Transverse colon (tissue), 4 donors: ENCODE data around the gene NRG2. TPM values are rescaled to one million over a fixed set of nuclear protein-coding genes. Genes with fewer than 3 reads are reported as not detected.

Source experiments
- DNase-seq: peaks from one replicate; pipeline ENCODE4 v3.0.0-alpha.2; 2019
- H3K27ac ChIP-seq, 4 donors: fragments of 200-600 bp; sonication (generic); 2 replicates each; pipeline ENCODE4 v1.5.1; 2016 to 2018; ENCODE audit warnings: inconsistent platforms in 4 of 4
- H3K27me3 ChIP-seq: fragments of 200-600 bp; sonication (generic); 2 replicates; pipeline ENCODE4 v1.5.1; 2017; ENCODE audit warnings: inconsistent platforms
- H3K36me3 ChIP-seq, 4 donors: fragments of 200-600 bp; sonication (generic); 2 replicates each; pipeline ENCODE4 v1.5.1; 2017 to 2019; ENCODE audit warnings: inconsistent platforms in 4 of 4
- H3K4me1 ChIP-seq, 4 donors: fragments of 200-600 bp; sonication (generic); 2 replicates each; pipeline ENCODE4 v1.5.1; 2017 to 2020; ENCODE audit warnings: inconsistent platforms in 4 of 4
- H3K4me3 ChIP-seq, 4 donors: fragments of 200-600 bp; sonication (generic); 1 replicate in 1 of 4; 2 replicates in 3 of 4; pipeline versions ENCODE4 v1.5.1 to v1.6.1; 2017 to 2019; ENCODE audit warnings: inconsistent platforms in 4 of 4
- H3K9me3 ChIP-seq, 2 donors: fragments of 200-600 bp; sonication (generic); 2 replicates each; pipeline ENCODE4 v1.5.1; 2017 to 2019; ENCODE audit warnings: inconsistent platforms in 2 of 2
- CTCF ChIP-seq, 5 experiments: fragments of 200-600 bp in 3 of 5; fragments of 450-650 bp in 2 of 5; sonication (generic) in 3 of 5; IDR thresholded peaks; 1 replicate in 2 of 5; 2 replicates in 3 of 5; pipeline ENCODE4 v1.5.1; 2016 to 2017; ENCODE audit warnings: antibody characterized with exemption in 5 of 5, inconsistent platforms in 3 of 5, mild to moderate bottlenecking in 2 of 5, moderate library complexity in 1 of 5
- EP300 ChIP-seq: sonication (generic); formaldehyde crosslinking; IDR thresholded peaks from one replicate; pipeline ENCODE4 v1.6.1; 2017; ENCODE audit warnings: antibody characterized with exemption, low read depth
- POLR2A ChIP-seq: fragments of 450-650 bp; IDR thresholded peaks from one replicate; pipeline ENCODE4 v1.6.1; 2016; ENCODE audit warnings: antibody characterized with exemption, mild to moderate bottlenecking, moderate library complexity
- POLR2AphosphoS5 ChIP-seq, 3 donors: sonication (generic); formaldehyde crosslinking; IDR thresholded peaks; one replicate each; pipeline ENCODE4 v1.6.1; 2016; ENCODE audit warnings: antibody characterized with exemption in 3 of 3
- WGBS, 2 donors: methylation state at CpG; one replicate each; pipeline ENCODE4 v1.1.5; 2018; ENCODE audit warnings: low coverage in 1 of 2; 5-methylcytosine and 5-hydroxymethylcytosine counted together
- in situ Hi-C, 4 donors: fragments of 200-750 bp; cut with MboI; loops; one replicate each; pipeline versions ENCODE4 v1.15.0 to v1.15.1; 2017; ENCODE audit warnings: low sequenced_read_pairs in 3 of 4, low pct_ligation_motif_present in 1 of 4, low pct_unique_long_range_greater_than_20kb in 1 of 4
- intact Hi-C: fragments of 100-400 bp; cut with DNase I; formaldehyde crosslinking; loops from one replicate; pipeline ENCODE4 v1.15.1; 2023; ENCODE audit warnings: low total_unique reads
- total RNA-seq, 4 donors: library from RNA; depleted of rRNA; stranded (reverse); fragments of >200 nt; gene quantifications; one replicate each; pipeline ENCODE4 v1.1.0, GENCODE V29; 2016

Gene NRG2
- total RNA-seq, 4 donors from 2014 or later, result 0.68 to 12.3 (median 0.95) TPM; not detected in 1

DNA sequence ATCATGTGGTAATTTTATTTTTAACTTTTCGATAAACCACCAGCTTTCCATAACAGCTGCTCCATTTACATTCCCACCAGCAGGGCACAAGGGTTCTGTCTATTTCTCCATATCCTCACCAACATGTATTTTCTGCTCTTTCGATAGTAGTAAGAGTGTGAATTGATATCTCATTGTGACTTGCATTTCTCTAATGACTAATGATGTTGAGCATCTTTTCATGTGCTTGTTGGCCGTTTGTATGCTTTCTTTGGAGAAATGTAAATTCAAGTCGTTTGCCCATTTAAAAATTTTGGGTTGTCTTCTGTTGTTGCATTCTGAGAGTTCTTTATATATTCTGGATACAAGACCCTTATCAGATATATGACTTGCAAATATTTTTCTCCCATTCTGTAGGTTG is 201.6 kb downstream of the NRG2 start:
- TF ChIP-seq CTCF (IDR thresholded peaks at IDR 0.05) (no peak), EP300 (no peak), POLR2A (no peak), POLR2AphosphoS5 (IDR thresholded peaks at IDR 0.05) (no peak)
- WGBS, 2 donors, result 63 to 74% methylated on average over 4 of the region's 4 CpGs
- intact Hi-C loops, result no loop called here

GRCh38 chr5:139839918-139840317 is 203.2 kb downstream of the NRG2 start:
- in situ Hi-C loops, result loop anchor here in 1 of 4 donors (5.0 kb wide), 1 partner anchor 53 kb away; no protein-coding TSS in a partner anchor
- 81% methylated on average over 8 of the region's 8 CpGs; no CpG with 5 or more reads in 1 of the 2 donors for WGBS, 2 donors
- H3K27me3 ChIP-seq, result peaks cover 8% of the 10 kb centered on the region

More for the DNA sequence above, 201.6 kb downstream of the NRG2 start:
- no peaks in the 10 kb centered on the region for H3K4me1 ChIP-seq
- no peak for DNase-seq
- no peak overlapping the region for H3K27ac ChIP-seq
- H3K27me3 ChIP-seq, result peaks cover 23% of the 10 kb centered on the region
- no peaks in the 10 kb centered on the region for H3K9me3 ChIP-seq
- H3K4me3 ChIP-seq, result no peak overlapping the region
- no peaks in the 10 kb centered on the region for H3K36me3 ChIP-seq
- in situ Hi-C loops, result loop anchor here in 1 of 4 donors (5.0 kb wide), 1 partner anchor 54 kb away; no protein-coding TSS in a partner anchor

DNA sequence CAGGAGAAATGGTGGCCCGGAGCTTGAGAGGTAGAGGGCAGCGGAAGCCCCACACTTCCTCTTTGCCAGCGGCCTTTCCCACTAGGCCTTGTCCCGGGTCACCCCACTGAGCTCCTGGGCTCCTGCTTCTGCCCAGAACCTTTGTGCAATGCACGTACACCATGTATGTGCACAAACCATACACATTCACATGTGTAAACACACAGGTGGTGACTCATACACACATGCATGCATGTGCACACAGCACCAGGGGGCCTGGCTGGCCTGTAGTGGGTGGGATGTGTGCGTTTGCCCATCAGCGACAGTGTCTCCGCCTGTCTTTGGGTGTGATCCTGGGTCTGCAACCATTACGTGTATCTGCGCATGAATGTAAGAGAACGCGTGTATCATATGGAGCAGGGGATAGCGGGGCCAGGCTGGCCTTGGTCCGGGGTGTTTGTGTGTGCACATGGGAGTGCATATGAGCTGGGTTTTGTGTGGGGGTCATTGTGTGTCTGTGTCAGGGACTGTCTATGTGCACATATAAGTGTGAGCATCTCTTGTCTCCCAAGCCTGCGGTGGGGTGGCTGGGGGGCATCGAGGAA is 203.8 kb downstream of the NRG2 start:
- no peak for TF ChIP-seq POLR2A
- TF ChIP-seq POLR2AphosphoS5 (IDR thresholded peaks at IDR 0.05), result no peak
- TF ChIP-seq EP300, result no peak
- TF ChIP-seq CTCF (IDR thresholded peaks at IDR 0.05), result no peak
- in situ Hi-C loops (no loop called here), intact Hi-C loops (no loop called here)
- Histone ChIP-seq H3K4me1 (no peaks in the 10 kb centered on the region), H3K27me3 (peaks cover 2% of the 10 kb centered on the region), H3K4me3 (no peak overlapping the region), H3K9me3 (no peaks in the 10 kb centered on the region), H3K27ac (no peak overlapping the region), H3K36me3 (no peaks in the 10 kb centered on the region)
- DNase-seq, result no peak
- 91% methylated on average over 16 of the region's 16 CpGs; no CpG with 5 or more reads in 1 of the 2 donors for WGBS, 2 donors

More at GRCh38 chr5:139839918-139840317, 203.2 kb downstream of the NRG2 start:
- DNase-seq, result no peak
- no peaks in the 10 kb centered on the region for H3K4me1 ChIP-seq
- intact Hi-C loops, result no loop called here
- no peak for TF ChIP-seq EP300
- TF ChIP-seq POLR2A, result no peak
- TF ChIP-seq CTCF (IDR thresholded peaks at IDR 0.05), result no peak
- H3K9me3 ChIP-seq, result no peaks in the 10 kb centered on the region
- no peak overlapping the region for H3K4me3 ChIP-seq
- no peaks in the 10 kb centered on the region for H3K36me3 ChIP-seq
- H3K27ac ChIP-seq, result no peak overlapping the region

- Histone ChIP-seq H3K27me3 (peaks cover 2% of the 10 kb centered on the region), H3K27ac (no peak overlapping the region), H3K36me3 (no peaks in the 10 kb centered on the region), H3K9me3 (no peaks in the 10 kb centered on the region), H3K4me3 (no peak overlapping the region), H3K4me1 (no peaks in the 10 kb centered on the region)
- TF ChIP-seq EP300 (no peak), POLR2AphosphoS5 (IDR thresholded peaks at IDR 0.05) (no peak), POLR2A (no peak), CTCF (IDR thresholded peaks at IDR 0.05) (no peak)
- in situ Hi-C loops, result no loop called here
- intact Hi-C loops, result no loop called here
- WGBS, 2 donors, result 83 to 100% methylated on average over 1 to 12 of the region's 12 CpGs
- no peak for DNase-seq
These were observed 204.5 kb downstream of the NRG2 start for GRCh38 chr5:139838381-139839197.
